HepG2 (cell line): ENCODE measurements around the gene CIROP. TPM values are rescaled to one million over a fixed set of nuclear protein-coding genes. Genes with fewer than 3 reads are reported as not detected.

ENCODE experiments used
- AGO1 ChIP-seq: fragments of 200-400 bp; formaldehyde crosslinking; IDR thresholded peaks from 2 replicates; pipeline ENCODE4 v1.6.1; 2017; ENCODE audit warnings: mild to moderate bottlenecking, low read depth, low read length, moderate library complexity; ENCODE audit not compliant: poor library complexity, severe bottlenecking
- ERF ChIP-seq: IDR thresholded peaks from 2 replicates; pipeline ENCODE4 v1.6.1; 2018; ENCODE audit warnings: missing biosample characterization, missing genetic modification reagents
- HIVEP1 ChIP-seq: sonication (generic); formaldehyde crosslinking; IDR thresholded peaks from 2 replicates; pipeline ENCODE4 v1.4.0; 2020; ENCODE audit warnings: mild to moderate bottlenecking, missing genetic modification reagents
- KAT8 ChIP-seq: IDR thresholded peaks from 2 replicates; pipeline ENCODE4 v1.6.1; 2016; ENCODE audit warnings: missing genetic modification reagents, missing compliant biosample characterization
- KLF13 ChIP-seq: sonication (generic); formaldehyde crosslinking; IDR thresholded peaks from 2 replicates; pipeline ENCODE4 v1.4.0; 2020; ENCODE audit warnings: mild to moderate bottlenecking, missing genetic modification reagents
- MTA3 ChIP-seq: sonication (generic); formaldehyde crosslinking; IDR thresholded peaks from 2 replicates; pipeline ENCODE4 v1.4.0; 2020; ENCODE audit warnings: missing genetic modification reagents
- NFRKB ChIP-seq: fragments of 450-650 bp; IDR thresholded peaks from 2 replicates; pipeline ENCODE4 v1.6.1; 2017
- PPARG ChIP-seq: conservative IDR thresholded peaks from 2 replicates; pipeline ENCODE4 v1.6.1; 2016; ENCODE audit warnings: missing biosample characterization, missing genetic modification reagents
- ZBTB42 ChIP-seq: sonication (generic); formaldehyde crosslinking; IDR thresholded peaks from 2 replicates; pipeline ENCODE4 v1.5.0; 2020; ENCODE audit warnings: mild to moderate bottlenecking, missing genetic modification reagents
- ZFY ChIP-seq: sonication (generic); formaldehyde crosslinking; IDR thresholded peaks from 2 replicates; pipeline ENCODE4 v1.4.0; 2020; ENCODE audit warnings: missing genetic modification reagents
- ZNF337 ChIP-seq: sonication (generic); formaldehyde crosslinking; IDR thresholded peaks from 2 replicates; pipeline ENCODE4 v1.5.1; 2020; ENCODE audit warnings: missing genetic modification reagents, low read depth, mild to moderate bottlenecking, borderline replicate concordance
- ZNF615 ChIP-seq: sonication (generic); formaldehyde crosslinking; IDR thresholded peaks from 2 replicates; pipeline ENCODE4 v1.5.0; 2020; ENCODE audit warnings: mild to moderate bottlenecking, missing genetic modification reagents, borderline replicate concordance
- ZNF672 ChIP-seq: sonication (generic); formaldehyde crosslinking; IDR thresholded peaks from 2 replicates; pipeline ENCODE4 v1.8.1; 2022; ENCODE audit warnings: missing genetic modification reagents
- ZNF768 ChIP-seq: sonication (generic); formaldehyde crosslinking; IDR thresholded peaks from 2 replicates; pipeline ENCODE4 v1.4.0; 2020; ENCODE audit warnings: missing genetic modification reagents
- polyA plus RNA-seq, 8 experiments: library from polyadenylated mRNA; depleted of rRNA in 3 of 8; stranded (reverse) in 7 of 8; unstranded in 1 of 8; fragments of >200 nt; fragmentation: Illumina TruSeq in 4 of 8; extraction: Trizol in 4 of 8; gene quantifications; 2 replicates each; pipeline versions ENCODE4 v1.2.1 to v1.2.3, GENCODE V29; 2011 to 2016; ENCODE audit warnings: low read depth in 4 of 8, missing spikeins in 1 of 8, mixed read lengths in 1 of 8; ENCODE audit not compliant: insufficient read depth in 1 of 8
- total RNA-seq, 5 experiments: library from RNA; depleted of rRNA; stranded (reverse); fragments of >200 nt; fragmentation: Illumina TruSeq; extraction: Trizol; gene quantifications; 2 replicates each; pipeline ENCODE4 v1.2.3, GENCODE V29; 2016; ENCODE audit warnings: low read depth in 1 of 5
- TF ChIP-seq, protein P1 (sequence below): sonication (generic); formaldehyde crosslinking; IDR thresholded peaks from 2 replicates; pipeline ENCODE4 v1.9.0; 2021; ENCODE audit warnings: missing genetic modification reagents, borderline replicate concordance
- TF ChIP-seq, protein P2 (sequence below): sonication (generic); formaldehyde crosslinking; IDR thresholded peaks from 2 replicates; pipeline ENCODE4 v1.5.1; 2020; ENCODE audit warnings: mild to moderate bottlenecking, moderate library complexity, missing genetic modification reagents
- TF ChIP-seq, protein P3 (sequence below): sonication (generic); formaldehyde crosslinking; IDR thresholded peaks from 2 replicates; pipeline ENCODE4 v1.5.0; 2020; ENCODE audit warnings: mild to moderate bottlenecking, missing genetic modification reagents, moderate library complexity
- TF ChIP-seq, protein P4 (sequence below): sonication (generic); formaldehyde crosslinking; IDR thresholded peaks from 2 replicates; pipeline ENCODE4 v1.4.0; 2020; ENCODE audit warnings: missing genetic modification reagents
- TF ChIP-seq, protein P5 (sequence below): sonication (generic); formaldehyde crosslinking; IDR thresholded peaks from 2 replicates; pipeline ENCODE4 v1.5.1; 2020; ENCODE audit warnings: missing genetic modification reagents, mild to moderate bottlenecking, borderline replicate concordance

CIROP gene
- total and polyA plus RNA-seq, 2 of the 13 experiments (the other 11 are each of a cell fraction or from before 2014, with no cell fraction given), result 0.07 TPM; not detected in 1

DNA sequence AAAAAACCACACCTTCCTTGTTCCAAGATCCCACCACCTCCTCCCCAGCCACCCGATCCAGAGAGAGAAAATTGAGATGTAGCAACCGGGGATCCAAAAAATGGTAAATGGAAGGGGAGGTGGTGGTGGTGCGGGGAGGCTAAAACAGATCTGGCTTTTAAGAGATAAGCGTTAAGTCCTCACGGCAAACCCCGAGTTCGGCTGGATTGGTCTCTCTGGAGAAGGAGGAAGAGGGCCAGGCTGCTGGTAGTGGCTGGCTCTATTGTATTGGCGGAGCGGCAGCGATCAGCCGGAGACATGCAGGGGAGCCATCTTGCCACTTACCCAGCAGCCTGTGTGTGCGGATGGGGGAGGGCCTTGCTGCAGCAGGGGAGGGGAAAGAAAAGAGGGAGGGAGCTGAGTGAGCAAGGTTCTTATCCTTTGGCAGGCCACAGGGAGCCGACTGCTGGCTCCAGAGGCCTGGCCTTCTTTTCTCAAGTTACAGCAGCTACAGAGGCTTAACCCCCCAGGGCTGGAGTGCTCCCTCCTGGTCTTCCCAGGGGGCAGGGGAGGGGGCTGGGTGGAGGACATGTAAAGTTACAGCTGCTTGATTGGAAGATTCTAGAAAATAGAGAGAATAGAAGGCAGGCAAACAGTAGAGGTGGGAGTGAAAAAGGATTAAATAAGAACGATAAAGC, 33.4 kb downstream of the CIROP start (continued):
- TF ChIP-seq ZNF337 (CRISPR knock-in tag), result peak; percentile 70; the same call in 1 of the 2 replicates
- TF ChIP-seq, protein P1, sequence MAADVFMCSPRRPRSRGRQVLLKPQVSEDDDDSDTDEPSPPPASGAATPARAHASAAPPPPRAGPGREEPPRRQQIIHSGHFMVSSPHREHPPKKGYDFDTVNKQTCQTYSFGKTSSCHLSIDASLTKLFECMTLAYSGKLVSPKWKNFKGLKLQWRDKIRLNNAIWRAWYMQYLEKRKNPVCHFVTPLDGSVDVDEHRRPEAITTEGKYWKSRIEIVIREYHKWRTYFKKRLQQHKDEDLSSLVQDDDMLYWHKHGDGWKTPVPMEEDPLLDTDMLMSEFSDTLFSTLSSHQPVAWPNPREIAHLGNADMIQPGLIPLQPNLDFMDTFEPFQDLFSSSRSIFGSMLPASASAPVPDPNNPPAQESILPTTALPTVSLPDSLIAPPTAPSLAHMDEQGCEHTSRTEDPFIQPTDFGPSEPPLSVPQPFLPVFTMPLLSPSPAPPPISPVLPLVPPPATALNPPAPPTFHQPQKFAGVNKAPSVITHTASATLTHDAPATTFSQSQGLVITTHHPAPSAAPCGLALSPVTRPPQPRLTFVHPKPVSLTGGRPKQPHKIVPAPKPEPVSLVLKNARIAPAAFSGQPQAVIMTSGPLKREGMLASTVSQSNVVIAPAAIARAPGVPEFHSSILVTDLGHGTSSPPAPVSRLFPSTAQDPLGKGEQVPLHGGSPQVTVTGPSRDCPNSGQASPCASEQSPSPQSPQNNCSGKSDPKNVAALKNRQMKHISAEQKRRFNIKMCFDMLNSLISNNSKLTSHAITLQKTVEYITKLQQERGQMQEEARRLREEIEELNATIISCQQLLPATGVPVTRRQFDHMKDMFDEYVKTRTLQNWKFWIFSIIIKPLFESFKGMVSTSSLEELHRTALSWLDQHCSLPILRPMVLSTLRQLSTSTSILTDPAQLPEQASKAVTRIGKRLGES, result no peak
- TF ChIP-seq ZBTB42 (CRISPR knock-in tag), result no peak
- TF ChIP-seq NFRKB, result peak; percentile 57; the same call in 1 of the 2 replicates
- TF ChIP-seq ZNF615, result peak; percentile 98
- TF ChIP-seq PPARG (CRISPR knock-in tag), result 0 out of 2 replicates have a peak, but pooled peaks have one; percentile 29
- TF ChIP-seq KAT8, result peak; percentile 91
- peak; percentile 70 for TF ChIP-seq AGO1
- TF ChIP-seq, protein P2, sequence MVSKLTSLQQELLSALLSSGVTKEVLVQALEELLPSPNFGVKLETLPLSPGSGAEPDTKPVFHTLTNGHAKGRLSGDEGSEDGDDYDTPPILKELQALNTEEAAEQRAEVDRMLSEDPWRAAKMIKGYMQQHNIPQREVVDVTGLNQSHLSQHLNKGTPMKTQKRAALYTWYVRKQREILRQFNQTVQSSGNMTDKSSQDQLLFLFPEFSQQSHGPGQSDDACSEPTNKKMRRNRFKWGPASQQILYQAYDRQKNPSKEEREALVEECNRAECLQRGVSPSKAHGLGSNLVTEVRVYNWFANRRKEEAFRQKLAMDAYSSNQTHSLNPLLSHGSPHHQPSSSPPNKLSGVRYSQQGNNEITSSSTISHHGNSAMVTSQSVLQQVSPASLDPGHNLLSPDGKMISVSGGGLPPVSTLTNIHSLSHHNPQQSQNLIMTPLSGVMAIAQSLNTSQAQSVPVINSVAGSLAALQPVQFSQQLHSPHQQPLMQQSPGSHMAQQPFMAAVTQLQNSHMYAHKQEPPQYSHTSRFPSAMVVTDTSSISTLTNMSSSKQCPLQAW (CRISPR knock-in tag), result peak; percentile 68
- peak; percentile 80; the same call in 1 of the 2 replicates for TF ChIP-seq KLF13 (CRISPR knock-in tag)
- no peak for TF ChIP-seq MTA3 (CRISPR knock-in tag)
- peak; percentile 67; the same call in 1 of the 2 replicates for TF ChIP-seq HIVEP1 (CRISPR knock-in tag)
- TF ChIP-seq, protein P3, sequence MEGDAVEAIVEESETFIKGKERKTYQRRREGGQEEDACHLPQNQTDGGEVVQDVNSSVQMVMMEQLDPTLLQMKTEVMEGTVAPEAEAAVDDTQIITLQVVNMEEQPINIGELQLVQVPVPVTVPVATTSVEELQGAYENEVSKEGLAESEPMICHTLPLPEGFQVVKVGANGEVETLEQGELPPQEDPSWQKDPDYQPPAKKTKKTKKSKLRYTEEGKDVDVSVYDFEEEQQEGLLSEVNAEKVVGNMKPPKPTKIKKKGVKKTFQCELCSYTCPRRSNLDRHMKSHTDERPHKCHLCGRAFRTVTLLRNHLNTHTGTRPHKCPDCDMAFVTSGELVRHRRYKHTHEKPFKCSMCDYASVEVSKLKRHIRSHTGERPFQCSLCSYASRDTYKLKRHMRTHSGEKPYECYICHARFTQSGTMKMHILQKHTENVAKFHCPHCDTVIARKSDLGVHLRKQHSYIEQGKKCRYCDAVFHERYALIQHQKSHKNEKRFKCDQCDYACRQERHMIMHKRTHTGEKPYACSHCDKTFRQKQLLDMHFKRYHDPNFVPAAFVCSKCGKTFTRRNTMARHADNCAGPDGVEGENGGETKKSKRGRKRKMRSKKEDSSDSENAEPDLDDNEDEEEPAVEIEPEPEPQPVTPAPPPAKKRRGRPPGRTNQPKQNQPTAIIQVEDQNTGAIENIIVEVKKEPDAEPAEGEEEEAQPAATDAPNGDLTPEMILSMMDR, result peak; percentile 40
- TF ChIP-seq ZFY, result peak; percentile 70
- peak; percentile 84 for TF ChIP-seq ZNF768 (CRISPR knock-in tag)
- TF ChIP-seq ZNF672 (CRISPR knock-in tag), result no peak
- TF ChIP-seq ERF (CRISPR knock-in tag), result peak; percentile 88
- TF ChIP-seq, protein P4, sequence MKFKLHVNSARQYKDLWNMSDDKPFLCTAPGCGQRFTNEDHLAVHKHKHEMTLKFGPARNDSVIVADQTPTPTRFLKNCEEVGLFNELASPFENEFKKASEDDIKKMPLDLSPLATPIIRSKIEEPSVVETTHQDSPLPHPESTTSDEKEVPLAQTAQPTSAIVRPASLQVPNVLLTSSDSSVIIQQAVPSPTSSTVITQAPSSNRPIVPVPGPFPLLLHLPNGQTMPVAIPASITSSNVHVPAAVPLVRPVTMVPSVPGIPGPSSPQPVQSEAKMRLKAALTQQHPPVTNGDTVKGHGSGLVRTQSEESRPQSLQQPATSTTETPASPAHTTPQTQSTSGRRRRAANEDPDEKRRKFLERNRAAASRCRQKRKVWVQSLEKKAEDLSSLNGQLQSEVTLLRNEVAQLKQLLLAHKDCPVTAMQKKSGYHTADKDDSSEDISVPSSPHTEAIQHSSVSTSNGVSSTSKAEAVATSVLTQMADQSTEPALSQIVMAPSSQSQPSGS (CRISPR knock-in tag), result peak; percentile 51; the same call in 1 of the 2 replicates
- TF ChIP-seq, protein P5, sequence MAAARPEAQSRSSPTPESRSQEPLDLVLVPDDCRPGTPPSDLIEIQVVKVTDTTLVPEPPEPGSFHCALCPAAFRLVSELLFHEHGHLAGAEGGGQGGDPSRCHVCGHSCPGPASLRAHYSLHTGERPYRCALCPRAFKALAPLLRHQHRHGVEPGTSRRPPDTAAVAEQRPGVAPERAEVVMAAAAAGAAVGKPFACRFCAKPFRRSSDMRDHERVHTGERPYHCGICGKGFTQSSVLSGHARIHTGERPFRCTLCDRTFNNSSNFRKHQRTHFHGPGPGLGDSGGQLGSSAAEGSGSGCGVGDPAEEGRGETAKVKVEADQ (CRISPR knock-in tag), result peak; percentile 87; the same call in 1 of the 2 replicates
